Measurements from ENCODE around the gene TRERF1.

The TRERF1 gene

DNA sequence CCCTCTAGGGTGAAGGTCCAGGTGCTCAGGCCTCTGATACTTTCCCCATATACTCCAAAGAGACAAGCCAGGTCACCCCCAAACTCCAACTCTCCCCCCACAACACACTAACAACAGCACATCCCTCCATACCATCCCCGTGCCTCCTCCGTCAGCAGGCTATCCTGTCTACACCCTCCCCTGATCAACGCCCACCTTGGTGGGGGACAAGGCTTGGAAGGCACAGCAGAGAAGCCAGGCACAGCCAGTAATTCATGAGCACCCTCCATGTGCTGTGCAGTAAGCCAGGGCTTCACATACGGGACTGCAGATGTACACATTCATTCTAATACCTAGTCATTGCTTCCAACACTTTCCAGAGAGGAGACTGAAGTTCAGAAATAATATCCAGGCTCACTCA, 57.6 kb downstream of the TRERF1 start:
- DNase-seq (ENCODE audit: low spot score), result no peak

DNA sequence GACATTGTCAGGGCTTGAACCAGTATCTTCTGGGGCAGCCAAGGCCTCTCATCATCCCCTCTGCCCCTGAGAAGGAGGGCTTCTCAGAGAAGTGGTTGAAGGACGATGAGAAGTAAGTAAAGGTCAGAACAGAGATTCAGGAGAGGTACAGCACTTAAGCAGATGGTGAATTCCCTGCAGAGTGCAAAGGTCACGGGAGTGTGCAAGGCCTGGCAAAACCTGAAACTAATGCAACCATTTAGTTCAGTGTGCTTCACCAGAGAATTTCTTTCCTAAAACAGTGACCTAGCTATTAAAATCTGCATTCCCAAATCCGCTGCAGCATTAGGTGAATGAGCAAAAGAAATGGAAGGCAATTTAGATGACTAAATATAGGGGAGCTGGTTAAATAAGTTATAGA, 58.4 kb downstream of the TRERF1 start:
- DNase-seq (ENCODE audit: low spot score), result no peak

DNA sequence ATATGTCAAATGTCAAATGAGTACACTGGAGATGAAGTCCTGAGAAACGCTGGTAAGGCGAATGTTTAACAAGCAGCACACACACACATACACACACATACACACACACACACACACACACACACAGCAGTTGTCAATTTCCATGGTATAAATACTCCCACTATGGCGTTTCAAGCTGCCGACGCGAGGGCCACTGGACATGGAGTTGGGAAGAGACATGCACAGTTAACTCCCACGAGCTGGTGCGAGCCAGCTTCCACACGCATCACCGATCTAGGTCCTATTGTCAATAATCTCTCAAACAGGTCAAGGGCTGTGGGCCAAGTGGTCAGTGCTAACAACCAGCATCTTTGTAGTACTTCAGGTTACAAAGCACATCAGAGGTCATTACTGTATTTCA, 58.9 kb downstream of the TRERF1 start:
- no peak for DNase-seq (ENCODE audit: low spot score)

DNA sequence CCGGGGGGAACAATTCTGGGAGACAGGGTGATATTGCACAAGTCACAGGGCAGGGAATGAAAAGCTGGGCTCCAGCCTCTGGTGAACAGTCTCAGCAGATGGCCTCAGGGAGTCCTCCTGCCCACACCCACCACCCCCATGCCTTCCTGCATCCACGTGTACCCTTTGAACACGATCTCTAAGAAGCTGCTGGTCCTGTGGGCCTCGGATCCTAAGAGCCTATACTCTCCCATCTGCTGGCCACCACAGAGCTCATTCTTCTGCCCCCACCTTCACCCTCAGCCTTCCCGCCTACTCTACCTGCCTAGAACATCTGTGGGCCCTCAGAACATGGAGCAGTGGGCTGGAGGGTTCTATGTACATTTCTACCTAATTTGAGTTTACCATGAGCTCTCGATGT, 60.3 kb downstream of the TRERF1 start:
- DNase-seq (ENCODE audit: low spot score), result no peak

DNA sequence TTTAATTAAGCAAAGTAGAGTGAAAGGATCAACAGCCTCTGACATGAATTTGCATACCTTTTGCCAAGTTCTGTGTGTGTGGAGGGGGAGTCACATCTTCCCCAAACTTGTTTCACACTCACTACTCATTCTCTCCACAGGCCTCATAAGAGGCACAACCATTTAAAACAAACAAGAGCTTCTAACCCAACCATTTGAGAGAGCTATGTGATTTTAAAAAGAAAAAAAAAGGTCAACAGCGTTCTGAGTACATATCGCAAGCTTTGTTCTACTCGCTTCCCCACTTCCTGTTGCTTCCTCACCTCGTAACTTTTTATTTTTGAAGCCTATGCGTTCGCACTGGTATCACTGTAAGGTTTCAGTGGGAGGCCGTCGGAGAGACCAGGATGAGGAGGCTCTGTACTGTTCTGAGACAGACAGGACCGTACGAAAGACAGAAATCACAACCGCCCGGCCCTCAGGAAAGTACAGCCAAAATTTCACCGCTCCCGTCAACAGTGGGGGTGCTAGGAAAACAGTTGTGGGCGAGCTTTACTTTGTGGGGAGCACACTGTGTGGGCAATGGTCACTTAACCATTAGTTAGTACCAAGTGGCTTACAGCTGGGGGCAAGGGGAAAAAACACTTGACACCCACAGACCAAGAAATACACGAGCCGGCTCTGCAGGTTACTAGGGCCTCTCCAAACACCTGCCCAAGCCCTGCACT, 61.3 kb downstream of the TRERF1 start:
- DNase-seq (ENCODE audit: low spot score), result no peak

DNA sequence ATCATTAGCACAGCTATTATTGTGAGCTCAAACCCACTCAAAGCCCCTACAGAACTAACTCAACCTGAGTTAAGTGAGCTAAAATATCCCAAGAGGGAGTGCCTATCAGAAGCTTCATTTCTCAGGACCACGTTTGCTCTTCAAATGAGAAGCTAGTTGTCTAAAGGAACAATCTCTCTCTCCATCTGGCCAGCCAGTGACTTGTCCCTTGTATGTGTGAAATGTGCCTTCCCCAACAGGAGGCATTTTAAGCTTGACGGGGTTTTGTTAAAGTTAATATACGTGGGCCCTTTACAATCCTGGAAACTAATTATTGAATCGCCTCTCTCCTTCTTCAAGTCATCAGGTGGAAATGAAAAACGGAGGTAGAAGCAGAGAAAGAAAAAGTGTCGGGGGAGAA, 62.0 kb downstream of the TRERF1 start:
- DNase-seq (ENCODE audit: low spot score), result no peak

DNA sequence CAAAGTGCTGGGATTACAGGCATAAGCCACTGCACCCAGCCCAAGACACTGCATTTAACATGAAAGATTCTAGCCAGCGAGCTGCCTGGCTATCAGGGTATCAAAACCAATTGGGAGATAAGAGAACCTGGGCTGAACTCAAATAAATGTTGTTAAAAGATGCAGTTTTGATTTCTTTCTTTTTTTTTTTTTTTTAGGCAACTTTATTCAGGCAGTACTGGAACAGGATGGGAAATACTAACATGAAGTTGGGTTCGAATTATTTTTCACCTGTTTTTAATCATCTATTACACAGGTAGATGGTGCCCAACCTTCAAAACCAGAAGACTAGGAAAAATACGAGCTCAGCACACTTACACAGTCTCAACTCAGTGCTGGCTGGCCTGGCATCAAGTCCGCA, 63.7 kb downstream of the TRERF1 start:
- DNase-seq (ENCODE audit: low spot score), result no peak

DNA sequence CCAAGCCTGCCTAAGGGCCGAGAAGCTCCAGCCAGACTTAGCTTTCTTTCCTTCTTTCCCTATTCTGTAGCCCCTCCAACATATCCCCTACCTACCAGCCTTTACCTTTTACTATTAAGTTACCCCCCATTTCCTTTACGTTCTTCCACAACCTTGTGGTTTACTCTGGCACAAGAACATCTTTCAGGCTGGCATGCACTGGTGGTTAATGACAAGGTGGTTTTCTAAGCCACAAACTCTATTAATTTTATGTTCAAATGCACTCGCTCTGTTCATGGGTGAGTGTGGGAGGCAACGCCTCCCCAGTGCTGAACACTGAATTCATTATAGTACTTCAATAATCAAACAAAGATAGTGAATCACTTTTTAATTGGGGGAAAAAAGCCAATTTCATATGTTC, 64.4 kb downstream of the TRERF1 start:
- DNase-seq (ENCODE audit: low spot score), result no peak

DNA sequence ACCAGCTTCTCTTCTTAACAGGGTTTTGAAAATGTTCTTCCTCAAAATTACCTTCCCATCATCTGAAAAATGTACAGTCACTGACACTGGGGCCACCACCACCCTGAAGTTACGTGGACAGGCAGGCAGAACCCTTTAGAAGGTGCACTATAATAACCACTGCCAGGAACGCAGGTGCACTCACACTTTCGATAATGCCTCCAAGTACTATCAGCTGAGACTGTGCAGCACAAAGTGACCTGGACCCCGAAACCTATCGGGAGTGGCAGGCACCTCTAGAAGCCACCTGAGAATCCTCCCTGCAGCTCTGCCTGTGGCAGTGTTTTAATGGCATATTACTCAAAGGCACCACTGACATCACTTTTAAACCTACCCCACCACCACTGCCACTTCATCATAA, 66.4 kb downstream of the TRERF1 start:
- no peak for DNase-seq (ENCODE audit: low spot score)

DNA sequence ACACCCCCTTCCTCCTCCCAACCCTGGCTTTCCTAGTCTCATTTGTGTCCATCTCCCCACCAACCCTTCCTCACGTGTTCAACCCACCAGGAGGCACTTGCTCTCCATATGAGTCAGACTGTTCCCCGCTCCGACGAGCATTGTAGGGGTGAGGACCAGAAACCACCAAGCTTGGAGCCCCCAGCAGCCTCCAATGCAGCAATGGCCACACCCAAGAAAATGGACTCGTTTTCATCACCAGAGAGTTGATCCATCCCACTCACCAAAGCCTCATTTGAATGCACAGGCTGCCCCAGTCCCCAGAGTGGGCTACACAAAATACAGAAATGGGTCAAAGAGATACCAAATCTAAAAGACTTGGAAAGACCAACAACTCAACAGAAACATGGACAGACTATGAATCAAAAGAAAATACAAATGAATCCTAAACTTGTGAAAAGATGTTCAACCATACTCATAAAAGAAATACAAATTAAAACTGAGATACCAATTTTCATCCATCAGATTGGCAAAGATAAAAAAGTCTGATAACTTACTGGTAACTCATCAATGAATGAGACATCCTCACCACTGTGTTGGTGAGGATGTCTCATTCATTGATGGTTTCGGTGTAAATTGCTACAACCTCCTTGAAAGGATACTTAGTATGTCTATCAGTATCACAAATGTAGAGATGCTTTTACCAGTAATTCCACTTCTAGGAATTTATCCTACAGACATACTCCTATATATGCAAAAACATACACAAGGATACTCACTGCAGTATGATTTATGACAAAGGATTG, 68.1 kb downstream of the TRERF1 start:
- DNase-seq (ENCODE audit: low spot score), result no peak

DNA sequence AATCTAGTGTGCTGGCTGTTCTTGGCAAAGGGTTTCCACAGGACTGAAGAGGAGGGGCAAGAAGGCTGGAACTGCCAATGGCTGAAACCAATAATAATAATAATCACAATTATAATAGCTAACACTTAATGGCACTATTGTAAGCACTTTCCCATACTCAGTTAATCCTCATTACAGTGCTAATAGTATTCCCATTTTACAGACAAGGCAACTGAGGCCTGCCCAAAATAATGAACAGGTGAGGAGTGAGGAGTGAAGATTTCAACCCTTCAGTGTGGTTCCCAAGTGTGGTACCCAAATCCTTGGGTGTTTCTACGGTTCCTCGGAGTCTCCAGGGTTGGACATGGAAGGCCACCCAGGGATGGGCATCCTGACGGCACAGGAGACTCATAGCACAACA, 69.9 kb downstream of the TRERF1 start:
- no peak for DNase-seq (ENCODE audit: low spot score)

DNA sequence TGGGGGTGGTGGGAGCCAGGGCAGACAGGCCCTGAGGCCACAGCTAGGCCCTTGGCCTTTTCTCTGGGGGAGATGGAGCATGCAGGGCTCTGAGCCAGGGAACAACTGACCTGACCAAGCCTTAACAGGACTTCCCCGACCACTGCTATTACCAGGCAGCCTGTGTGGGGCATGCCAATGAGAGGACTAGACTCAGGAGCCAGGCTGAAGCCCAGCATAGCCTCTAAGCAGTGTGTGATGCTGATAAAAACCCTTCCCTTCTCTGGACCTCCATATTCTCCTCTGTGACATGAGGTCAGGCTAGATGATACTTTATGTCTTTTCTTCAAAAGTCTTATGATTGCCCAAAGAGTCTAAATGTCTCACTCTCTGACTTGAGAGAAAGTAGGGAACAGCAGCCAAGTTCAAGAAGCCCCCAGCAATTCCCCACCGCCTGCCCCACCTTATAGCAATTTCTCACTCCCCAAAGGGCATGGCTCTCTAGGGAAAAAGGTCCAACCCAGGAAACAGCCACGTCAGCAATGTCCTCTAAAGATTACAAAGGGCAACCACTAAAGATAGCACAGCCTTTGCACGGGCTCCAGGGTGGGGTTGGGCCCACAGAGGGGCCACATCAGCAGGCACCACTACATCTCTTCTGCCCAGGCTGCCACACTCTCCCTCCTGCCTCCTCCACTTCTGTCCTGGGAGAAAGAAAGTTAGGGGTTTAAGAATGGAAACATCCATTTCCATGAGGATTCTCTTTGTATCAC, 71.3 kb downstream of the TRERF1 start:
- DNase-seq (ENCODE audit: low spot score), result no peak

DNA sequence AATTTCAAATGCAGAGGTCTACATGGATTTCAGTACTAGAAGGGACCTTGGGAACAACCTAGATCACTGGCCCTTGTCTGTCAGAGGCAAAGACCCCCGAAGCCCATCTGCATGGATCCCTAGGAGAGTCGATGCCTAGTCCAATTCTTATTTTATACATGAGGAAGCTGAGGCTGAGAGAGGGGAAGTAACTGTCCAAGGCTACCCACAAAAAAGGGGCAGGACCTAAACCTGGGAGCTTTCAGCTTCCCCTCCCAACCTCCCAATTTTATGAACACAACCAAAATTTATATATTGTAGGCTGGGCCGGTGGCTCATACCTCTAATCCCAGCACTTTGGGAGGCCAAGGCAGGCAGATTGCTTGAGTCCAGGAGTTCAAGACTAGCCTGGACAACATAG, 73.2 kb downstream of the TRERF1 start:
- DNase-seq (ENCODE audit: low spot score), result no peak

DNA sequence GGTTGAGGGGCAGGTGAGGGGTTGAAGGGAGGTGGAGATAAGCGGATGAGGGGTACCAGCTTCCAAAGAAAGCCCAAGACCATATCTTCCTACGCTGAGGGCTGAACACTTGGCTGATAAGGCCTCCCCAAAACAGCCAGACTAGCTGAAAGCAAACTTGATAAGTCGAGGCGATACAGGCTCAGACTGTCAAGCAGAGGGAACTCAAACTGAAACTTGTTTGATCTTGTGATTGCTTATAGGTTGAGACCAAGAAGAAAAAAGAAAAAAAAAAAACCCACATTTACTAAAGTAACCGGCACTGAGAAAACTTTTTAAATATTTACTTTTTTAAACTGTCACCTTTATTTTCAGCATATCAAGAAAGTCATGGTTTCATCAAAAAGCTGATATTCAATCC, 73.6 kb downstream of the TRERF1 start:
- no peak for DNase-seq (ENCODE audit: low spot score)

DNA sequence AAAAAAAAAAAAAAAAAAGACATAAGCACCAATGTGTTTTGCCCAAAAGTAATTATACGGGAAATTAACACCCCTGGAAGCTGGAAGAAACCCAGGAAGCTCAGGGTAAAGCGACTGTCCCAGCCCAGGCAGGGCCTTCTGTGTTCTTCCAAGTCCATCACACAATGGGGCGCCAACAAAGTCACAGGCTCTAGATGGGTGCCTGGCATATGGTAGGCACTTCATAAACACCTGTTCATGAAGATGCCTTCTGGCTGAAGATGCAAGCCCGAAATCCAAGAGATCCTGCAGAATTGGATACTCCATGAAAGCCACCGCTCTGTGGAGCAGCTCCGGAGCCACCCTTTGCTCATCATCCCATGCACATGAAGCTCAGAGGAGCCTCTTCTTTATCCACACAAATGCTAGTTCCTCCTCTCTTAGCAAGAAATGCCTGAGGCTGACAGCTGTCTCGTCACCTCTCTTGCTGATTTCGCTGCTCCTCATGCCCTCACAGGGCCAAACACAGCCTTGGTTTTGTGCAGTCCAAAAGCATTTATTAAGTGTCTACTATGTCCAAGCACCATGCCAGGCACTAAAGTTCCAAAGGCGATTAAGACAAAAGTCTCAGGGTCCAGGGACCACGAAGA, 76.6 kb downstream of the TRERF1 start:
- DNase-seq (ENCODE audit: low spot score), result no peak

DNA sequence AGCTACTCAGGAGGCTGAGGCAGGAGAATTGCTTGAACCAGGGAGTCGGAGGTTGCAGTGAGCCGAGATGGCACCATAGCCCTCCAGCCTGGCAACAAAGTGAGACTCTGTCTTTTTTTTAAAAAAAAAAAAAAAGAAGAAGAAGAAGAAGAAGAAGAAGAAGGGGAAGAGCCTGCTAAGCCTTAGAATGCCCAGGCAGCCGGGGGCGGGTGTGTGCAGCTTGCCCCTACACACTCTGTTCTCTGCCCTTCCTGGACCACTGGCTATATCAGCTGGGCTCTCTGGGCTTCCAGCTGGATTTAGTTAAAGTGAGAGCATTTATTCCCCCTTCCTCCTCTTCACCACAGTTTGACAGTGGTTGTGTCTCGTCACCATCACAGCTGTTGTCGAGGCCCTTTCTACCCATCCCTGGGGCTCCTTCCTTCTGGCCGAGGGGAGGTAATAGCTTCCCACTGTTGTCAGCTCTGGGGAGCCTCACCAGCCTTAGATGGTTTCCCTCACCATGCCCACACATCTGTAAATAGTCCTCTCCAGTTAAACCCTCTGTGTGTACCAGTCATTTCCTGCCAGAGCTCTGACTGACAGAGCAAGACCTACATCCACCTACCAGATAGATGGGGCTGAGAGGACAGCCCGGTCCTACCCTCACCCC, 77.6 kb downstream of the TRERF1 start:
- DNase-seq (ENCODE audit: low spot score), result no peak

DNA sequence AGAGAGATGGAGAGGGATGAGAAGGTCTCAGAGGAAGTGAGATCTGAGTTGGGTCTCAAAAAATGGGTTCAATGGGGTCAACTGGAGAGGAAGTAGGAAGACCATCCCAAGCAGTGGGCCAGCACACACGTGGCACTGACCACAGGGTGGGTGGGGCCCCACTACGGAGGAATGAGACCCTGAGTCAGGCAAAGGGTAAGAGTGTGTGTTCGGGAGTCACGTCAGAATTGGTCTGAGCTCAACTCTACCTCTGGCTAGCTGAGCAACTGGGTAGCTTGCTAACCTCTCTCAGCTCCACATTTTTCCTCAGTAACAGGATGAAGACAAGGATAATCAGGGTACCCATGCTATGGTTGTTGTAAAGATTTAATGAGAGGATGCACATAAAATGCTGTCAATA, 79.0 kb downstream of the TRERF1 start:
- no peak for DNase-seq (ENCODE audit: low spot score)

DNA sequence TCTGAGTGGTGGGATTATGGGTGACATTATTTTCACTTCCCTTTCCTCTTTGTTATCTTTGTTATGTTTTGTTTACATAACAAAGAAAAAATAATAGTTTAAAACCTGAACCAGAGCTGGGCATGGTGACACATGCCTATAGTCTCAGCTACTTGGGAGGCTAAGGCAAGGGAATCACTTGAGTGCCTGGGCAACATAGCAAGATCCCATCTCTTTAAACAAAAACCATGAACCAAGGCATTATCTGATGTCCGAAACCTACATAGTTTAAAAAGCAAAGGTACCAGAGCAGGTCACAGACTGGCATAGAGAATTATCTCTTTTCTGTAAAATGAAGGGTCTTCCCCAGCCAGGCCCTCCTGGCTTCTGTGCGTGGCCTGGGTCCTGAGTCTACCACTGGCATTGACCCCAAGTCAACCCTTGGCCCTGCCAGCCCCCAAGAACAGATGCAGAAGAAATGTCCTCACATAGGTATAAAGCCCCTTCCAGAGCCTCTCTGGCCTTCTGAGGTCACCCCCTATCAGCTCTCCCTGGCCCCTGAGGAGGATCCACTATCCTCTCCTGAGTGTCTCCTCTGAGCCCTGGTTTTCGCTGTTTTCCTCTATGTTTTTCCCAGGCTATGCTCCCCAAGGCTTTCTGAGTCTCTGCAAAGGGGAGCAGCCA, 81.3 kb downstream of the TRERF1 start:
- no peak for DNase-seq (ENCODE audit: low spot score)

DNA sequence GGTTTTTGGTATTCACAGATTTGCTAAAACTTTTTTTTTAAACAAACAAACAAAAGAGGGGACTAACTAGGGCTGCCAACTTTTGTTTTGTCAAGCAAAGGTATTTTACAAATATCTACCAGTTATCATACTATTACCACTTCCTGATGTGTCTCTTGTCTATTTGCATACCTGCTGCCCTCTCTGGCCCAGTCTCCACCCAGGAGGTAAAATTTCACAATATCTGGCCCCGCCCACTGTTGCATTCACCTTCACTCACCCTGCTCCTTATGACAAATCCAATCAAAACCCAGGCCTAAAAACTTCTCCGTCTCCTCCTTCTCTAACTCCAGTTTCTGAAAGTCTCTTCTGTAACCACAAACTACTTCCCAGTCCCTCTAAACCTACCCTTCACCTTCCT, 82.2 kb downstream of the TRERF1 start:
- DNase-seq (ENCODE audit: low spot score), result no peak

DNA sequence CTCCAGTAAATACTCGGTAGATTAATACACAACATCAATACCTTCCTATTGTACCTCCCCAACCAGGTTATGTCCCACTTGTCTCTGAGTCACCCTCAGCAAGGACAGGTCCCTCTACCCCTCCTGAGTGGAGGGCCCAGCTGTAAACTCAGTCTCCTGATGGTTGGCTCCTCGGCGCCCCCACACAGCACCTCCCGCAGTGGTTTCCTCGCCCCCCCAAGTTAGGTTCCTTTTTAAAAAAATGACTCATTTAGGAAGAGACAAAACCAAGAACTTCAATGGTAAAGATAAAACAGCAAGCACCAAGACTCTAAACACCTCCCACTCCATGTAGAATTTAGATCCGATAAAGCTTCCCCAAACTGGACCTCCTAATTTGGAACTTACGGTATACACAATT, 83.5 kb downstream of the TRERF1 start:
- DNase-seq (ENCODE audit: low spot score), result no peak

DNA sequence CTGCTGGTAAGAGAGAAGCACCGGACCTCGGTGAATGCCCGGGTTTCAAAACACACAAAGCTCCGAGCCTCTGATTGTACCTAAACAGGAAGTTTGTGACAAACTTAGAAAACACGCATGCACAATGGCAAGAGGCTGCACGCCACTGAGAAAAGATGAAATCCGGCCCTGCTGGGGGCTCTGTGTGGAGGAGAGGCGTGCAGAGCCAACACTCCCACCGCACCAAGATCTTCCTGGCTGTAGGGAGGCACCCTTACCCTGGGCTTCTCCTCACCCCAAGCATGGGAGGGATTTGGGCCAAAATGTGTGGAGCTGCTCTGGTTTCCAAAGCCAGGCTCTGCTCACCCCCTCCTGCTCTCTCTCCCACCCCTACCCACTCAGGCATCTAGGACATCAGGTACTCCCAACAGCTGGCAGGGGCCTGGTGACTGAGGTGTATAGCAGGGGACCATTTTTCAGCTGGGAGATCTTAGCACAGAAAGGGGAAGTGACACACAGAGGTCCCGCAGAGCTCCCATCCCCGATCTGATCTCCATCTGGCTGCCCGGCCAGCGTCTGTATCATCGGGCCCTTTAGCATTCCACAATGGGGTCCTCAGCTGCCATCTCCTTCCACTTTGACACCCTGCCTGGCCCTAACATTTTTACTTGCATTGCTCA, 84.2 kb downstream of the TRERF1 start:
- DNase-seq (ENCODE audit: low spot score), result peak; percentile 72
